A204.1 (cell line): ENCODE data around the gene MAFG.
"Not testable (repeated sequence)": the region's sequence is repeated elsewhere in the genome, so short reads cannot be mapped to it uniquely, and the experiment has no call there.

Source experiments
- FAIRE-seq: peaks from 2 replicates; lab custom pipeline; 2012; peaks lifted over from hg19 to GRCh38; lab: Jason Lieb, UNC

MAFG gene

DNA sequence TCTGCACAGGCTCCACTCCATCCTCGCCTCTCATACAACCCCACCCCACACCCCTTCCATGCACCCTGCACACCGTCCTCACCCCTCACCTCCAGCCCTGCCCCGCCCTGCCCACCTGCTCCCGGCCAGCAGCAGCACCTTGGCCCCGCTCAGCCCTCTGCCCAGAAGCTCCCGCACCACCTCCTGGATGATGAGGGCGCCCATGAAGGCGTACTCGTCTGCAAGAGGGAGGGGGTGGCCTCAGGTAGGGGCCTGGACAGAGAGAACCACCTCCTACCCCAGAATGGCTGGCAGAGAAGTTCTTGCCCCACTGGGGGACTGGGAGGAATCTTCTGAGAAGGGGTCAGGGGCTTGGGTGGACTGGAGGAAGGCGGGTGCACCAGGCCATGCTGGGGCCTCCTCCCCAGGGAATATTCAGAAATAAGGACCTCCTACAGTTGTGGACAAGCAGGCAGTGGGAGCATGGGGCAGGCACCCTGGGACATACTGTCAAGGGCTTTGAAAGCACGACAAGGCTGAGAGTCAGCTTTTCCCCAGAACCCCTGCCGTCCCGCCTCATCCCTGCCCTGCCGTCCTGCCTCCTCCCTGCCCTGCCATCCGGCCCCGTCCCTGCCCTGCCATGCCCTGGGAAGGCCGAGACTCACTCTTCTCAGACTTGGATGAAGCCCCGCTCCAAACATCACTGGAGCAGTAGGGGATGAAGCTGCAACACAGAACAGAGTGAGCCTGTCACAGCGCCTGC, 30.3 kb upstream of the MAFG start:
- no peak for FAIRE-seq

DNA sequence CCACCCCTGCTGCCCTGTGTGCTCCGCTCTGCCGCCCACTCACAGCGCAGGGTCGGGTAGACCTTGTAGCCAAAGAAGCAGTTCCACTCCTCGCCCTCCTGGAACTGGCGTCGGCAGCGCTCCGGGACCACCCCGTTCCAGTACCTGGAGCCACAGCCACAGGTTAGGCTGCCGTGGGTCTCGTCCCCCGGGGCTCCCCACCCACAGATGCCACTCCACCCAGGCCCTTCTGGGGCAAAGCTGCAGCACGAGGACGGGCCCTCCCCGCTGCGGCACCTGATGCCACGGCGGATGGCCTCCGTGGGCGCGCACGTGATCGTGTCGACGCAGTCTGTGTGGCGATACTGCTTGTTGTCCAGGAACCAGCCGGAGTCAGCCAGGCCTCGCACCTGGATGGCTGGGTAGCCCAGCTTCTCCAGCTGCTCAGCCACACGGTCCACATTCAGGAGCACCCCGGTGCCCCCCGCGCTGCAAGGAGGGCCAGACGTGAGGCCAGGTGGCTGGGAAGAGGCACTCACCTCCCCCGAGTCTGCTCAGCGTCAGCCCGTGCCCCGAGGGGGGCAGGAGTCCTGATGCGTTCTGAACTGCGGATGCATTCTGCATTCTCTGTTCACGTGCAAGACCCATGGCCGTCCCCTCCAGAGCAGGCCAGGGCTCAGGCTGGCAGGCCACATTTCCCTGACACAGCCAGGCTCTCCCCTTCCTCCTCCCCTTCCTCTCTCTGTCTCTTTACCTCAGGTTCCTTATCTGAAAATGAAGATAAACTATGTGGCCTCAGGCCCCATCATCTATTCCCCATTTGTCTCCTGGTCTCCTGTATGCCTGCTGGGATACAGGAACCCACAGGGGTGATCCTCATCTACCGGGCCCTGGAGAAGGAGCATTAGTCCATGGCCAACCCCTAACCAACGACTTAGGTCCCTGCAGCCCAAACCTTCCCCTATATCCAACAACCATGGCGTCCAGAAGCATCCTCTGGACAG, 29.4 kb upstream of the MAFG start:
- FAIRE-seq, result no peak

GRCh38 chr17:81955756-81956544, 28.4 kb upstream of the MAFG start:
- FAIRE-seq, result no peak

DNA sequence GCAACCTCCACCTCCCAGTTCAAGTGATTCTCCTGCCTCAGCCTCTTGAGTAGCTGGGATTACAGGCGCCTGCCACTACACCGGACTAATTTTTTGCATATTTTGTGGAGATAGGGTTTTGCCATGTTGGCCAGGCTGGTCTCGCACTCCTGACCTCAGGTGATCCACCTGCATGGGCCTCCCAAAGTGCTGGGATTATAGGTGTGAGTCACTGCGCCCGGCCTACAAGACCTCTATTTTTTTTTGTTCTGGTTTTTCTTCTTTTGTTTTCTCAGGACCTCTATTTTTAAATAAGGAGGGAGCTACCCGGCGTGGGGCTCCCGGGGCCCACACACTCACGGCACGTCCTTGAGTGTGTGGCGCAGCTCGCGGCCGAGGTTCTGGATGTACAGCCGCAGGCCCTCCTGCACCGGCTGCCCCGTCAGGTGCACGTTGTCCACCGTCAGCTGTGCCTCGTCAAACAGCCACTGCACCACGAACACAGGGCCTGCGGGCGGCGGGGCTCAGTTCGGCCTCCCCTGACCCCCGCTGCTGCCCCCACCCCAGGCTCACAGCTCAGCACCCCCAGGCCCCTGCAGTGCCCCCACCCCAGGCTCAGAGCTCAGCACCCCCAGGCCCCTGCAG, 27.6 kb upstream of the MAFG start:
- no peak for FAIRE-seq

DNA sequence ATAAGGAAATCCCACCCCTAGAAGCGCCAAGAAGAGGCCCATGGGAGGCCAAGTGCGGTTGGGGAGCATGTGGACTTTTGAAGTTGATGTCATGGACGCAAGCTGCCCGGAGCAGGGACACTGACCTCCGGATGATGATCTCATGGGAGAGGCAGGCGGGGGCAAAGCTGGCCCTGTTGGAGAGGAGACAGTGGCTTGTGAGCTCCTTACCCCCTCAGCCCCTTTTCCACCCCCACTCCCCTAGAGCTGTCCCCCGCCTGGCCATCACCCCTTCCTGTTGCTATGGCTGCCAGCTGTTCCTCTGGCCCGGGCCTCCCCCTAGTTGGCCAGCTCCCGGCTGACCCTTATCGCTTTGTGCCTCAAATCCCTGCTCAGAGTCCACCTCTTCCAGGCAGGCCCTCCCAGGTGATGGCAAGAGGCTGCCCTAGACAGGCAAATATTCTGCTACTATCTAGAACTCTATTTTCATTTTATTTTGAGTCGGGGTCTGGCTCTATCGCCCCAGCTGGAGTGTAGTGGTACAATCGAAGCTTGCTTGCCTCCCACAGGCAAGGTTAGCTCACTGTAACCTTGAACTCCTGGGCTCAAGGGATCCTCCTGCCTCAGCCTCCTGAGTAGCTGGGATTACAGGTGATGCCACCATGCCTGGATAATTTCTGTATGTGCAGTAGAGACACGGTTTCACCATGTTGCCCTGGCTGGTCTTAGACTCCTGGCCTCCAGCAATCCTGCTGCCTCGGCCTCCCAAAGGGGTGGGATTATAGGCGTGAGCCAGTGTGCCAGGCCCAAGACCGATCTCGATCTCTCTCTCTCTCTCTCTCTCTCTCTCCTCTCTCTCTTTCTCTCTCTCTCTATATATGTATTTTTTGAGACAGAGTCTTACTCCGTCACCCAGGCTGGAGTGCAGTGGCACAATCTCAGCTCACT, 26.9 kb upstream of the MAFG start:
- FAIRE-seq, result no peak

- FAIRE-seq, result not testable (repeated sequence)
These were observed 25.9 kb upstream of the MAFG start for GRCh38 chr17:81953443-81953842.

- FAIRE-seq, result no peak
These were observed 25.3 kb upstream of the MAFG start for GRCh38 chr17:81952792-81953228.

- FAIRE-seq, result no peak
These were observed 24.5 kb upstream of the MAFG start for GRCh38 chr17:81951785-81952684.

DNA sequence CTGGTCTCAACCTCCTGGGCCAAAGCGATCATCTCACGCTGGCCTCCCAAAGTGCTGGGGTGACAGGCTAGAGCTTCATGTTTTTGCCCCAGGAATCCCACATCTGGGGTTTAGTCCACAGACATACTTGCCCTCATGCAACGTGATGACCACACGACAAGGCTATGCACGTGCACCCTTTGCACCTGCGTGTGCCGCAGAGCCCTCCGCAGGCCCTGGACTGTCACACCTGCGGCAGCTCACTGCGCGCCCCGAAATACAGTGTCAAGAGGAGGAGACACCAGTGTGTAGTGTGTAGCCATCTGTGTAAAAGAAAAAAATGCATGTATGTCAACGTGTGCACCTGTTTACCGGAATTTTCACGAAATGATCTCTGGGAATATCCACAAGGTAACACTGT, 23.0 kb upstream of the MAFG start:
- no peak for FAIRE-seq

DNA sequence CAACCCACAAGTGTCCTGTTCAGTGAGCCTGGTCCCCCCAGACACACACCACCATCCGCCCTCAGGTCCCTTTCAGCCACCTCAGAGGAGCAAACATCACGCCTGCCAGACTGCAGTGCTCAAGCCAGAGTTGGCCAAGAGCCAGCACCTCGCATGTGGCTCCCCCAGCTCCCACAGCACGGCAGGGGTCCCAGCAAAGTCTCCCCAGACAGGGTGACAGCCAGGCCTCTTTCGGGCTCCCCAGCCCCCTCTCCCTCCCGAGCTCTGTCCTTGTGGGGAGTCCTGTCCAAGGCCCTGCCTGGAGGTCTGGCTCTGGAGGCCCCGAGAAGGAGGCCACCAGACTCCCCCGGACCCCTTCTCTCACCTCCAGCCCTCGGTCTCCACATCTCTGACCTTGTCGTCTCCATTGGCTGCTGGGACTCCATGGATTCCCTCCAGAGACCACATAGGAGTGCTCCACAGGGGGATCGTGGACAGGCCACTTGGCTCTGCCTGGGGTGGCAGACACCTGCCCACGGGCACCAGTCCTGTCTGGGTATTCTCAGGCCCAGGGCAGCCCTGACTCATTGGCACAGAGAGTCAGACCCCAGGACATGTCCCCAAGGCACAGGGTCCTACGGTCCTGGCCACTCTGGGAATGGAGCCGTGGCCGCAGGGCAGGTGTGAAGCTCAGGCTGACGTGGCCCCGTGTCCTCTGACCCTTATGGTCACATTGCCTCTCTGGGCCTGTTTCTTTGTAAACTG, 21.3 kb upstream of the MAFG start:
- FAIRE-seq, result no peak

- FAIRE-seq, result no peak
These were observed 19.7 kb upstream of the MAFG start, which contains the start of gene MYADML2 for GRCh38 chr17:81947189-81947588. TSS of gene MYADML2 (minus strand) at chr17:81947233. CDS start at chr17:81941741, 5,492 bp downstream.

DNA sequence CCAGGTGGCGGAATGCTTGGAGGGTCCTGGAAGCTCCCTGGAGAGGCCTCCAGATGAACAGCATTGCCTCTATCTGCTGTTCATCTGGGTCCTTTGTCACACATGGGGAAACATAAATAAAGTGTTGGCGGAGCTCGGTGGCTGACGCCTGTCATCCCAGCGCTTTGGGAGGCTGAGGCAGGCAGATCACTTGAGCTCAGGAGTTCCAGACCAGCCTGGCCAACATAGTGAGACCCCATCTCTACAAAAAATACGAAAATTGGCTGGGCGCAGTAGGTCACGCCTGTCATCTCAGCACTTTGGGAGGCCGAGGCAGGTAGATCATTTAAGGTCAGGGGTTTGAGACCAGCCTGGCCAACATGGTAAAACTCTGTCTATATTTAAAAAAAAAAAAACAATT, 17.3 kb upstream of the MAFG start:
- FAIRE-seq, result no peak

DNA sequence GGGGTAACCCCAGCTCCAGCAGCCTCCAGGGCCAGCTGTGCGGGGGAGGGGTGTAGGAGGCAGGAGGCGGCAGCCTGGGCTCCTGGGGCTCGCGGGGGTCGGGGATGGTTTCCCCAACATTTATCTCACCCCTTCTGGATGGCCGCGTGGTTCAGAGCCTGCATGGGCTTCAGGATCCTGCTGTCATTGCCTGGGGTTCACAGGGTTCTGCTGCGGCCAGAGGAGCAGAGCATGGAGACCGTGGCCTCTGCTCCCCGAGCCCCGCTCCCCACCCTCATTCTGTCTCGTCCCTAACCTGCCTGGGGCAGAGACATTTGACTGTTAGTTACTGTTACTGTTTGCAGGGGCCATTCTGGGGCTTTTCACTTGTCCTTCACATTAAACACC, 14.6 kb upstream of the MAFG start:
- no peak for FAIRE-seq

GRCh38 chr17:81941484-81942166, 14.1 kb upstream of the MAFG start:
- no peak for FAIRE-seq

DNA sequence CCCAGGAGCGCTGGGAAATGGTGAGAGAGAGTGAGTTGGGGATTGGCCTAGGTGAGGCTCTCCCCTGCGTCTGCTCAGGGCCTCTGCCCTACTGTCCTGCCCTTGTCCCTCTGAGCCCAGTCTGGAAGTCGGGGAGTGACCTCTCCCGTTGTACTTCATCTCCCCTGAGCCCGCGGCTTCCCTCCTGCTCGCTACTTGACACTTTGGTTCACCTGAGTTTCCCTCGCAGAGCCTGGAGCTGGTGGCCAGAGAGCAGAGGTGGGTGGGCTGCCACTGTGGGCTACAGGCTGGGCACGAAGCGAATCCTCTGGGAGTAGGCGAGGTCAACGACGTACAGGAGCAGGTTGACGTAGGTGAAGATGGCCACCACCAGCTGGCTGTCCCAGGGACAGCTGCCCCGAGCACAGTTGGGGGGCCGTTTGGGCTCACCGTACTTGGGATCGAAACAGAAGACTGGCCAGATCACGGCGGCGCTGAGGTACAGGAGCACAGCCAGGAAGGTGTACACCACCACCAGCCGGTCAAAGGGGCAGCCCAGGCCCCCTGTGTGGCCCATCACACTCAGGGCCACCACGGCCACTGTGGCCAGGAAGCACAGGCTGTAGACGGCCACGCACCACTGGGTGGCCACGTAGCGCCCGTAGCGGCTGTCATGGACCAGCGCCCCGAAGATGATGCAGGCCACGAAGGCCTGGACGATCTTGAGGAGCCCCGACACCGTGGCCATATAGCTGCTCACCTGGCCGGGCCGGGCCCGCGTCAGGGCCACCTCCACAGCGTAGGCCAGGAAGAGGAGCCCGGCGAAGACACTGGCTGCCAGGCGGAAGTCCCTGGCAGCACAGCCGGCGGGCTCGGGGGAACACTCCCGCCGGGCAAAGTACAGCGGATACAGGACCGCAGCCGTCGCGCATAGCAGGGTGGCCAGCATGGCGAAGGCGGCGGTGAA, 13.3 kb upstream of the MAFG start:
- FAIRE-seq, result no peak

DNA sequence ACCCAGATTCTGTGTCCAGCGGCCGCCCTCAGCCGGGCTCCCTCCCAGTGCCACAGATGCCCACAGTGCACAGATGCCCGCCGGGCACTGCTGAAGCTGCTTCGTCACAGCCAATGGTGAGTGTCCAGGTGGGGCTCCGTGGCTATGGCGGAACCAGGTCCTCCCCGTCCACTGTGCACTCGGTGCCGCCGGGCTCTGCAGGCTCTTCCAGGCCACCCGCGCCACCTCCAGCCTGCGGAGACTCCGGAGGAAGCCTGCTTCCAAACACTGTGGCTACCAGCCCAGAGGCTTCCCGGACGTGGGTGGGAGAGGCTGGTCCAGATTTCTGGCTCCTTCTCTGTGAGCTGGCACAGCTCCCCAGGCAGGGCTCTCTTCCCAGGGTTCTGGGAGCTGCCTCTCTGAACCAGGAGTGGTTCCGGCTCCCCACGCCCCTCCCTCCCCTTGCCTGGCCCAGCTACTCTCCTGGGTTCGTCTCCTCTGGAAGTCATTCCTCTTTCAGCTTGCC, 12.4 kb upstream of the MAFG start:
- no peak for FAIRE-seq

GRCh38 chr17:81939218-81939617, 11.7 kb upstream of the MAFG start:
- no peak for FAIRE-seq
